GM21529 (cell line): ENCODE data around the gene LMO7.

Source experiments
- ATAC-seq: cut with Tn5 transposase; IDR thresholded peaks from one replicate; pipeline ENCODE4 v1.9.1; 2021; ENCODE audit not compliant: unreplicated experiment

Gene LMO7

GRCh38 chr13:75635828-75636435 is at the start of gene LMO7:
Gene LMO7 (plus strand): TSS chr13:75636330. CDS start chr13:75636658, 328 bp downstream.
- ATAC-seq = peak; percentile 62

- no peak for ATAC-seq
These were observed 48.5 kb upstream of the LMO7 start for GRCh38 chr13:75587679-75588078.

GRCh38 chr13:75596657-75597182 is 39.4 kb upstream of the LMO7 start:
- no peak for ATAC-seq

GRCh38 chr13:75600371-75600770 is 35.8 kb upstream of the LMO7 start:
- no peak for ATAC-seq

- no peak for ATAC-seq
These were observed 33.1 kb upstream of the LMO7 start for GRCh38 chr13:75603038-75603437.

- no peak for ATAC-seq
These were observed 28.7 kb upstream of the LMO7 start for GRCh38 chr13:75607447-75607846.

- ATAC-seq = no peak
These were observed 25.7 kb upstream of the LMO7 start for GRCh38 chr13:75610466-75610865.

- no peak for ATAC-seq
These were observed 23.8 kb upstream of the LMO7 start for GRCh38 chr13:75612354-75612753.

- ATAC-seq = no peak
These were observed 18.9 kb upstream of the LMO7 start for GRCh38 chr13:75617230-75617629.

GRCh38 chr13:75618308-75618707 is 17.8 kb upstream of the LMO7 start:
- ATAC-seq = no peak

- no peak for ATAC-seq
These were observed 16.1 kb upstream of the LMO7 start for GRCh38 chr13:75620020-75620419.

- no peak for ATAC-seq
These were observed 15.0 kb upstream of the LMO7 start for GRCh38 chr13:75621147-75621546.

GRCh38 chr13:75628801-75629200 is 7.3 kb upstream of the LMO7 start:
- ATAC-seq = no peak

- no peak for ATAC-seq
These were observed 2.8 kb upstream of the LMO7 start for GRCh38 chr13:75633285-75633684.

- ATAC-seq = peak; percentile 2
These were observed 866 bp upstream of the LMO7 start for GRCh38 chr13:75635101-75635827.

- ATAC-seq = peak; percentile 45
These were observed 478 bp downstream of the LMO7 start for GRCh38 chr13:75636436-75637180.

- ATAC-seq = no peak
These were observed 1.1 kb downstream of the LMO7 start for GRCh38 chr13:75637181-75637750.

- no peak for ATAC-seq
These were observed 3.3 kb downstream of the LMO7 start for GRCh38 chr13:75639454-75639853.

- ATAC-seq = no peak
These were observed 4.9 kb downstream of the LMO7 start for GRCh38 chr13:75641026-75641425.

- ATAC-seq = no peak
These were observed 7.1 kb downstream of the LMO7 start for GRCh38 chr13:75643182-75643581.

GRCh38 chr13:75643693-75644092 is 7.6 kb downstream of the LMO7 start:
- ATAC-seq = no peak
